ENCODE results near the gene ENAM. TPM values are rescaled to one million over a fixed set of nuclear protein-coding genes. Genes with fewer than 3 reads are reported as not detected.

Gene ENAM, protein sequence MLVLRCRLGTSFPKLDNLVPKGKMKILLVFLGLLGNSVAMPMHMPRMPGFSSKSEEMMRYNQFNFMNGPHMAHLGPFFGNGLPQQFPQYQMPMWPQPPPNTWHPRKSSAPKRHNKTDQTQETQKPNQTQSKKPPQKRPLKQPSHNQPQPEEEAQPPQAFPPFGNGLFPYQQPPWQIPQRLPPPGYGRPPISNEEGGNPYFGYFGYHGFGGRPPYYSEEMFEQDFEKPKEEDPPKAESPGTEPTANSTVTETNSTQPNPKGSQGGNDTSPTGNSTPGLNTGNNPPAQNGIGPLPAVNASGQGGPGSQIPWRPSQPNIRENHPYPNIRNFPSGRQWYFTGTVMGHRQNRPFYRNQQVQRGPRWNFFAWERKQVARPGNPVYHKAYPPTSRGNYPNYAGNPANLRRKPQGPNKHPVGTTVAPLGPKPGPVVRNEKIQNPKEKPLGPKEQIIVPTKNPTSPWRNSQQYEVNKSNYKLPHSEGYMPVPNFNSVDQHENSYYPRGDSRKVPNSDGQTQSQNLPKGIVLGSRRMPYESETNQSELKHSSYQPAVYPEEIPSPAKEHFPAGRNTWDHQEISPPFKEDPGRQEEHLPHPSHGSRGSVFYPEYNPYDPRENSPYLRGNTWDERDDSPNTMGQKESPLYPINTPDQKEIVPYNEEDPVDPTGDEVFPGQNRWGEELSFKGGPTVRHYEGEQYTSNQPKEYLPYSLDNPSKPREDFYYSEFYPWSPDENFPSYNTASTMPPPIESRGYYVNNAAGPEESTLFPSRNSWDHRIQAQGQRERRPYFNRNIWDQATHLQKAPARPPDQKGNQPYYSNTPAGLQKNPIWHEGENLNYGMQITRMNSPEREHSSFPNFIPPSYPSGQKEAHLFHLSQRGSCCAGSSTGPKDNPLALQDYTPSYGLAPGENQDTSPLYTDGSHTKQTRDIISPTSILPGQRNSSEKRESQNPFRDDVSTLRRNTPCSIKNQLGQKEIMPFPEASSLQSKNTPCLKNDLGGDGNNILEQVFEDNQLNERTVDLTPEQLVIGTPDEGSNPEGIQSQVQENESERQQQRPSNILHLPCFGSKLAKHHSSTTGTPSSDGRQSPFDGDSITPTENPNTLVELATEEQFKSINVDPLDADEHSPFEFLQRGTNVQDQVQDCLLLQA
- not detected for polyA plus RNA-seq (2012; ENCODE audit: low read depth, missing spikeins)

DNA sequence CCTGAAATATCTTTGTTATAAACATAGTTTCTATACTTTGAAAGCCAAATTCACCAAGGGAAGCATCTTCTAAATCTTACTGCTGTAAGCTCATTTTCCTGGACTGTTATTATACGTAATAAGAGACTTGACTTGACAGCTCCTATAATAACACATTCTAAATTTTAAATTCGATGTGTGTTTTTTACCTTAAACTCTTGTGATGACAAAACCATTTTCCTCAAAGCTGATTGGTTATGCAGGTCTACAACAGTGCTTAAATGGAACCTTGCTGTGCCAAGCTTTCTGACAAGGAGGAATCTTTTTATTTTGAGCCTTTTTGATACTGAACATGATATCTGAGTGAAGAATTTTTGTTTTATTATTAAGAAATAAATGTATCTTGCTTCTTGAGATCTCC, at the start of gene ENAM:
Gene ENAM (plus strand): TSS at position 301 of the 400 bp plus-strand sequence. CDS start 757 bp downstream, outside the sequence.
- DNase-seq (ENCODE audit: insufficient read length, low spot score) = no peak
- no peak for FAIRE-seq

DNA sequence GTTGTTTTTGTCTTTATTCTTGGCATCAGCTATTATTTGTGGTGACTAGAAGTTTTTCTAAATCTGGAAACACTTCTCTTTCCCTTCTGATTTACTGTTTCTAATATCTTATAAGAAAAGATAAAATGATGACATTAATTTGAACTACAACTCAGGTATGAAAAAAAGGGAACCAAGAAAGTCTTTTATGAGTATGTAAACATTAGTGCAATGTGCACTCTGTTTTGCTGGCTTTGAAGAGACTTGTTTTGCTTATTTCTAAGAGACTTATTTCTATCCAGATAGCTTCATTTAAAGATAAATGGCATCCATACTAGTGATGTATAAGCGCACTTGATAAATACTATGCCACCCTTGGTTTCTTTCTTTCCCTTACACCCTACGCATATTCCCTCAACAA, 46.6 kb upstream of the ENAM start:
- no peak for DNase-seq (ENCODE audit: insufficient read length, low spot score)
- TF ChIP-seq POU2F2 (IDR thresholded peaks at IDR 0.05; ENCODE audit: low read depth, low read length) = no peak
- no peak for TF ChIP-seq PAX5 (IDR thresholded peaks at IDR 0.05; ENCODE audit: insufficient read depth, low read length, severe bottlenecking)
- no peak for TF ChIP-seq SPI1 (IDR thresholded peaks at IDR 0.05; ENCODE audit: low read depth, low read length)
- TF ChIP-seq POLR2A (IDR thresholded peaks at IDR 0.05; ENCODE audit: low read depth, low read length) = no peak
- TF ChIP-seq POLR2AphosphoS5 (IDR thresholded peaks at IDR 0.05; ENCODE audit: low read depth, low read length) = no peak
- no peak for TF ChIP-seq TAF1 (IDR thresholded peaks at IDR 0.05; ENCODE audit: low read depth, low read length)
- no peak for FAIRE-seq

More for the DNA sequence above, at the start of gene ENAM:
- TF ChIP-seq POLR2AphosphoS5 (IDR thresholded peaks at IDR 0.05; ENCODE audit: low read depth, low read length) (no peak), SPI1 (IDR thresholded peaks at IDR 0.05; ENCODE audit: low read depth, low read length) (no peak), TAF1 (IDR thresholded peaks at IDR 0.05; ENCODE audit: low read depth, low read length) (no peak), POU2F2 (IDR thresholded peaks at IDR 0.05; ENCODE audit: low read depth, low read length) (no peak), PAX5 (IDR thresholded peaks at IDR 0.05; ENCODE audit: insufficient read depth, low read length, severe bottlenecking) (no peak), POLR2A (IDR thresholded peaks at IDR 0.05; ENCODE audit: low read depth, low read length) (no peak)

DNA sequence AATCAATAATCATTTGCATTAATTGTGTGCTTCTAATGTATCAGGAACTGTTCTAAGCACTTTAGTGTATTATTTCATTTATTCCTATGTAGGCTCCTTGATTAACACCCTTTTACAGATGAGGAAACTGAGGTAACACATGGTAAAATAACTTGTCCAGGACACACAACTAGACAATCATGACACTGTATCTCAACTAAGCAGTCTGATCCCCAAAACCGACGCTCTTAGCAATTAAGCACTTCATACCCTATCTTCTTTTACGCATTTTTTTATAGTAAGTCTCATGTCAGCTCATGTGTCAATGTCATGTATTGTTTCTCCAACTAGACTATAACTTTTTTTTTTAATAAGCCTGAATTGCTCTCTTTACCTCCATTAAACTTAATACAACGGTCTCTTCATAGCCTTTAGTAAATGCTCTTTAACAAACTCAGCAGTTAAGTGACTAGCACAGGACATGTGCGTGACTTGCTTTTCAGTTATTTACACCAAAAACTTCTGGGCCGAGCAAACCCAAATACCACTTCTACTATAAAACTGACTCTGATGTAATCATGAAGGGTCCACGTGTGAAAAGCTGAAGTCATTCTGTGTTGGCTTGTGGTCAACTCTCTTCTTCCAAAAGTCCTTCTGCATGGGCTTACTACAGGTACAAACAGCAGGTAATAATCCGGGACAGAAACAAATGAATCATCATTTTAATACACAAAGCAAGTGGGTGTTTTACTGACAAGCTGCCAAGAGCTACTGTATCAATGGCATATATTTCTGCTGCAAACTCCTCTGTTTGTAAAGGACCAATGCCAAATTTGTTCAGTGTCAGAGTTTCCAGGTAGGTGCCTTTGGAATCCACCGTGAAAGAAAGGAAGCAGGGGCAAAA, 44.4 kb upstream of the ENAM start:
- TF ChIP-seq POLR2AphosphoS5 (IDR thresholded peaks at IDR 0.05; ENCODE audit: low read depth, low read length) (no peak), POLR2A (IDR thresholded peaks at IDR 0.05; ENCODE audit: low read depth, low read length) (no peak), PAX5 (IDR thresholded peaks at IDR 0.05; ENCODE audit: insufficient read depth, low read length, severe bottlenecking) (no peak), TAF1 (IDR thresholded peaks at IDR 0.05; ENCODE audit: low read depth, low read length) (no peak), POU2F2 (IDR thresholded peaks at IDR 0.05; ENCODE audit: low read depth, low read length) (no peak), SPI1 (IDR thresholded peaks at IDR 0.05; ENCODE audit: low read depth, low read length) (no peak)
- FAIRE-seq = no peak
- DNase-seq (ENCODE audit: insufficient read length, low spot score) = no peak

DNA sequence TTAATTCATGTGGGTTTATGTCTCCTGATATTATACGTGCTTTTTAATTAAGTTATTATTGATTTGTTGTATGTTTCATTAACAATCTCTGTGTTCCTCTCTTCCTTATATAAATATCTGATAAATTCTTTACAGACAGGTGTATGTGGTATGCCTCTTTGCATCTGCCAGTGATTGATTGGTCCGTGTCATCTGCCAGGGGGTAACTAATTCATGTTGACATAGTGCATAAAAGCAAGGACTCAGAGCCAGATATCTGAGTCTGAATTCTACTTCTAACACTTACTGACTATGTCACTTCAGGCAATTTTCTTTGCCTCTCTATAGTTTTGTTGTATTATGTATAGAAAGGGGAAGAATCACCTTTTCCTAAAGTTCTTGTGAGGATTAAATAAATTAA, 41.7 kb upstream of the ENAM start:
- FAIRE-seq = no peak
- no peak for TF ChIP-seq SPI1 (IDR thresholded peaks at IDR 0.05; ENCODE audit: low read depth, low read length)
- TF ChIP-seq POLR2AphosphoS5 (IDR thresholded peaks at IDR 0.05; ENCODE audit: low read depth, low read length) = no peak
- TF ChIP-seq TAF1 (IDR thresholded peaks at IDR 0.05; ENCODE audit: low read depth, low read length) = no peak
- no peak for TF ChIP-seq POU2F2 (IDR thresholded peaks at IDR 0.05; ENCODE audit: low read depth, low read length)
- no peak for TF ChIP-seq POLR2A (IDR thresholded peaks at IDR 0.05; ENCODE audit: low read depth, low read length)
- TF ChIP-seq PAX5 (IDR thresholded peaks at IDR 0.05; ENCODE audit: insufficient read depth, low read length, severe bottlenecking) = no peak
- DNase-seq (ENCODE audit: insufficient read length, low spot score) = no peak

DNA sequence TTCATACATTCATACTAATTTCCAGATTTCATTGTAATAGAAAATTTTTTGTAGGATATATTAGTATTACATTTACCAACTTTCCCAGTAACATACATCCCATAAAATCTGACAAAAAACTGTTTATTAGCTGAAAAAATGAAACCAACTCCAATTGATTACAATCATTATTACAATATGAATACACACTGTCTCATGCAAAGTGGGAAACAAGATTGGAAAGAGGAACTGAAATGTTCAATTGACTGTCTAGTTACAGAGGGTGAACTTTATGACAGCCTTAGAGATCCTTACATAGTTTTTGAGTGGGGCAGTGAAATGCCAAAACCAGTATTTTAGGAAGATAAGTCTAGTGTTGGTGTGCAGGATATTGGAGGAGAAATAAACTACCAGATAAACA, 38.8 kb upstream of the ENAM start:
- TF ChIP-seq POLR2A (IDR thresholded peaks at IDR 0.05; ENCODE audit: low read depth, low read length) = no peak
- no peak for TF ChIP-seq POU2F2 (IDR thresholded peaks at IDR 0.05; ENCODE audit: low read depth, low read length)
- TF ChIP-seq POLR2AphosphoS5 (IDR thresholded peaks at IDR 0.05; ENCODE audit: low read depth, low read length) = no peak
- TF ChIP-seq TAF1 (IDR thresholded peaks at IDR 0.05; ENCODE audit: low read depth, low read length) = no peak
- peak; percentile 96 for TF ChIP-seq SPI1 (IDR thresholded peaks at IDR 0.05; ENCODE audit: low read depth, low read length)
- no peak for TF ChIP-seq PAX5 (IDR thresholded peaks at IDR 0.05; ENCODE audit: insufficient read depth, low read length, severe bottlenecking)
- DNase-seq (ENCODE audit: insufficient read length, low spot score) (no peak), FAIRE-seq (peak; percentile 55)

DNA sequence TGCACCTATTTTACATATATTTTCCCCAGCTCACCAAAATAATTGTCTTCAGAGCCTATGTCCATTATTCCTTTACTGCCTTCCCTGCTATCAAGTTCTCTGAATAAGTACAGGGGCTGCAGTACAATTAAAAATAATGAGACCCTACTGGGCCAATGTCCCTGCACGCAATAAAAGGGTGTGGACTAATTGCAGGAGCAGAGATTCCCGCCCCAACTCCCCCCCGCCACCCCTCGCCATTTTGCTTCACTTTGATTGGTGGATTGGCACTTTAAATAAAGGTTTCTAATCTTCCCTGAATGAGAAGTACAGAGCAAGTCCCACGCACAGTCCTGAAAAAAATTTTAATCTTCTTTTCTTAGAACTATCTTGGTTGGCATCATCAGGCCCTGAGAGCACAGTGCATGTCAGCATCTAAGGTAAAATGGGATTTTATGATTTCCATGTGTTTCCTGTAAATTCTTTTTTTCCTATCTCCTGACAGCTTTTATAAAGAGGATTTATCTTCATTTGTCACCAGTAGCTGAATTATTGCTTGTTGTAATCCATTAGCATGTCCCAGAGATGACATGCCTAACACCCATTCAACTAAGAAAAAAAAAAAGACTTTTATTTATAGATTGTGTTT, 36.5 kb upstream of the ENAM start, which contains the start of gene AMBN:
Gene AMBN (plus strand): TSS at position 302 of the 628 bp plus-strand sequence. CDS start 103 bp downstream, at position 405.
- FAIRE-seq (no peak), DNase-seq (ENCODE audit: insufficient read length, low spot score) (no peak)
- no peak for TF ChIP-seq POLR2AphosphoS5 (IDR thresholded peaks at IDR 0.05; ENCODE audit: low read depth, low read length)
- TF ChIP-seq SPI1 (IDR thresholded peaks at IDR 0.05; ENCODE audit: low read depth, low read length) = no peak

DNA sequence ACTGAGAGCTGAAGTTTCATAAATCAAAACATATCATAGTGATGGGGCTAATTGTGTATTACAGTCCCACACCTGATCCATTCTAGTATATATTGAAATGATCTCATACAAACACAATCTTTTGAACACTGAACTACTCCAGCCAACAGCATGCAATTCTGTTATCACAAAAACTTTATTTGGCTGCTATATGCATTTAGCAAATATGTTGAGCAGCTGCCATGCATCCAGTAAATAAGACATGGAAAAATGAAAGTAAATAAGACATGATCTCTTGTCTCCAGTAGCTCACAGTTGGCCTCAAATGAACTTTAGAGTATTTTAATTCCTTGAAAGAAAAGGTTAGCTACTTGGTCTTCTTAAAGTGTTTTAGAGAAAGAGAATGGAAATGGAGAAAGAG, 34.3 kb upstream of the ENAM start:
- DNase-seq (ENCODE audit: insufficient read length, low spot score) = no peak
- FAIRE-seq = no peak
- no peak for TF ChIP-seq POLR2A (IDR thresholded peaks at IDR 0.05; ENCODE audit: low read depth, low read length)

DNA sequence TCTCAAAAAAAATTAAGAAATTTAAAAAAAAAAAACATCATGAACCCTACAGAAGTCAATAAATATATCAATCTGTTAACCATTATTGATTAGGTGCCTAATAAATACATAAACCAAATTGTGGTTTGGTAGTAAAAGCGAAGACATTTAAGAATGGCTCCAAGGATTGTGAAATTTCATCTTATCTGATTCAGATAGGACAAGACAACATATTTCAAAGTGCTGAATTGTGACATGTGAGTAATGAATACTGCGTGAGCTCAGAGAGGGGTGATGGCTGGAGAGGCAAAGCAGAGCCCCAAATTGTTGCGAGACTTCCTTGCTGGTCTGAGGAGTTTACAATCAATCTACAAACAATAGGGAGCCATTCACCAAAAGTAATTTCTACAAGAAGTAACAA, 28.2 kb upstream of the ENAM start:
- FAIRE-seq (no peak), DNase-seq (ENCODE audit: insufficient read length, low spot score) (no peak)
- TF ChIP-seq PAX5 (IDR thresholded peaks at IDR 0.05; ENCODE audit: insufficient read depth, low read length, severe bottlenecking) (no peak), TAF1 (IDR thresholded peaks at IDR 0.05; ENCODE audit: low read depth, low read length) (no peak), SPI1 (IDR thresholded peaks at IDR 0.05; ENCODE audit: low read depth, low read length) (no peak), POU2F2 (IDR thresholded peaks at IDR 0.05; ENCODE audit: low read depth, low read length) (no peak), POLR2A (IDR thresholded peaks at IDR 0.05; ENCODE audit: low read depth, low read length) (no peak), POLR2AphosphoS5 (IDR thresholded peaks at IDR 0.05; ENCODE audit: low read depth, low read length) (no peak)

All from GM12891 (cell line).